DMS53 treated with DMSO at 0.1 percent for 48 hours (cell line): ENCODE measurements around the gene PRDM7.
"Not testable (repeated sequence)": the region's sequence is repeated elsewhere in the genome, so short reads cannot be mapped to it uniquely, and the experiment has no call there.

Experiments used
- DNase-seq: peaks from one replicate; lab custom pipeline; 2025; ENCODE audit not compliant: unreplicated experiment; lab: John Stamatoyannopoulos, UW

The PRDM7 gene

DNA sequence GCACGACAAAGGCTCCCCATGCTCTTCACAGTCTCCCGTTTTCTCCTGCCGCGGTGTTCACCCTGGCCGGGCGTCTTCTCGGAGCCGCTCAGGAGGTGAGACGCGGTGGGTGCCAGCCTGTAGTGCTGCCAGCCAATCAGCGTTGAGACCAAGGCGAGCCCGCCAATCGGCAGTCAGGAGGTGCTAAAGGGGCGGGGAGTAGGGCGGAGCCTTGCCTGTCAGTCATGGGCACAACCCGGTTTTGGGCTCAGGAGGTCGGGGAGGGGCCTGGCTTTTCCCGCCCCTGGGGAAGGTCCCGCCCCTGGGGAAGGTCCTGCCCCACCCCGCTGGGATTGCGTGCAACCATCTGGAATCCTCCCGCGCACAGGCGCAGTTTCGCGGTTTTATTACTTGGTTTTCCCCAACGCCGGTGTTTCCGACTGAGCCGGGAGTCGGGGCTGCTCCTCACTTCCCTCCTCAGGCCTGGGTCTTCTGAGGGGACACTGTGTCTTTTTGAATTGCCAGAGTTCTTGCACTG lies at the start of gene PRDM7:
PRDM7 (minus strand) TSS at position 92 of the 517 bp plus-strand sequence. CDS start 1,421 bp downstream, outside the sequence.
- DNase-seq, result peak; percentile 92

DNA sequence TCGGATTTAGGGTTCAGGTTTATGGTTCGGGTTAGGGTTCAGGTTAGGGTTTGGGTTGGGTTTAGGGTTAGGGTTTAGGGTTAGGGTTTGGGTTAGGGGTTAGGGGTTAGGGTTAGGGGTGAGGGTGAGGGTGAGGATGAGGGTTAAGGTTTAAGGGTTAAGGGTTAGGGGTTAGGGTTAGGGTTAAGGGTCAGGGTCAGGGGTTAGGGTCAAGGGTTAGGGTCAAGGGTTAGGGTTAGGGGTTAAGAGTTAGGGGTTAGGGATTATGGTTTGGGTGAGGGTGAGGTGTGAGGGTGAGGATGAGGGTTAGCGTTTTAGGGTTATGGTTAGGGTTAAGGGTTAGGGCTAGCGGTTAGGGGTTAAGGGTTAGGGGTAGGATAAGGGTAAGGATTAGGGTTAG lies 44.7 kb upstream of the PRDM7 start:
- DNase-seq, result not testable (repeated sequence)

DNA sequence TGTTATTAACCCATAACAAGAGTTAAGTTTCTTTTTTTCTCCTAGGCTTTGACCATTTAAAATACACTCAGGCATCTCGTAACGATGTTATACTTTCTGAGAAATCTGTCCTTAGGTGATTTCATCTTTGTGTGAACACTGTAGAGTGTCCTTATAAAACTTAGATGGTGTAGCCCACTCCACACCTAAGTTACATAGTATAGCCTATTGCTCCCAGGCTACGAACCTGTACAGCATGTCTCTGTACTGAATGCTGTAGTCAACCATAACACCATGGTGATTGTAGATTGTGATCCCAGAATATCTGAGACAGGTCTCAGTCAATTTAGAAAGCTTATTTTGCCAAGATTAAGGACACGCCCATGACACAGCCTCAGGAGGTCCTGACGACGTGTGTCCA lies 30.5 kb upstream of the PRDM7 start:
- DNase-seq, result not testable (repeated sequence)

DNA sequence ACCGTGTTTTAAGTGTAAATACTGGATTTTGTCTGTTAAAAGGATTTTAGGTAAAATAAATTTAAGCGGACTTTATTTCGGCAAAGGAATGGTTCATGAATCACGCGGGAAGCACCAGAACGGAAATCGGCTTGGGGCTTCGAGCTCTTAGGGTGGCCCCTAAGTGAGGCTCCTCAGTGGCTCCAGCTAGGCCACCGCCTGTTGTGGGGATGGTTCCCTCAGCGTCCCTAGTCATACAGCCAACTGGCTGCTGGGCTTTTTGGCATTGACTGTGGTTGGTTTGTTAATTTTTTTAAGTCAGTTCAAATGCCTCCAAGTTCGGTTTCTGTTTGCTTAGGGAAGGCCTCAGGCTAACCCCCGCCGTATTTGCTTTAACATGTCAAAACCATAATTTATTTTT lies 29.9 kb upstream of the PRDM7 start:
- not testable (repeated sequence) for DNase-seq

DNA sequence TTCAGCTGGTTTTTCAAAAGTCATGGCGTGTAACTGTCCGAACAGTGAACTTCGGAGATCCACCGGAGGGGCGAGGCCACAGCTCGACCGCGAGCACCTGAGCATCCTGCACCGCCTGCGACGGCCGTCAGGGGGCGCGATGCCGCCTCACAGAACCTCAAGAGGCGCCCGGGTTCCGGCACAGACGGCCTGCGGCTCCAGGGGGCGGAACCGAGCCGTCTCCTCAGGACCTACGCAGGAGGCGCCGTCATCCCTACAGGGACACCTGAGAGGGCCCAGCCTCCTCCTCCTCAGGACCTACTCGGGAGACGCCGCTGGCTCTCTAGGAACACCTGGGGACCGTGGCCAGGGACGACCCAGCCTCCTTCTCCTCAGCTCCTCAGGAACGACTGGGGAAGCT lies 29.1 kb upstream of the PRDM7 start:
- DNase-seq, result not testable (repeated sequence)

DNA sequence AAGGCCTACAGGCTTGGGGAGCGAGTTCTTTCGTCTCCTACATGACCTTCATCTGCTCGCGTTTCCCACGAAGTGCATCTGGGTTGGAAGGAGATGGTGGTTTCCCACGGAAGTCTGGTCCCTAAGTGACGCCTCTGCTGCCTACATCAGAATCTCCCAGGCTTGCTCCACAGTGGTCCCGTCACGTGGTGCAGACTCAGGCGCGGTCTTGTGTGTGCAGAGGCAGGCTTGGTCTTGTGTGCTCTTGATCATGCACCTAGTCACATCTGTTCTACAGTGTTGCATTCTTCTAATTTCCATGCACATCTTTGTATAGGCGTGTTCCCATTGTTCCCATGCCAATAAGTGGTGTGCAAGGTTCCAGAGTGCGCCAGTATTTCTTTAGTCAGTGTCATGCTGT lies 27.6 kb upstream of the PRDM7 start:
- not testable (repeated sequence) for DNase-seq

DNA sequence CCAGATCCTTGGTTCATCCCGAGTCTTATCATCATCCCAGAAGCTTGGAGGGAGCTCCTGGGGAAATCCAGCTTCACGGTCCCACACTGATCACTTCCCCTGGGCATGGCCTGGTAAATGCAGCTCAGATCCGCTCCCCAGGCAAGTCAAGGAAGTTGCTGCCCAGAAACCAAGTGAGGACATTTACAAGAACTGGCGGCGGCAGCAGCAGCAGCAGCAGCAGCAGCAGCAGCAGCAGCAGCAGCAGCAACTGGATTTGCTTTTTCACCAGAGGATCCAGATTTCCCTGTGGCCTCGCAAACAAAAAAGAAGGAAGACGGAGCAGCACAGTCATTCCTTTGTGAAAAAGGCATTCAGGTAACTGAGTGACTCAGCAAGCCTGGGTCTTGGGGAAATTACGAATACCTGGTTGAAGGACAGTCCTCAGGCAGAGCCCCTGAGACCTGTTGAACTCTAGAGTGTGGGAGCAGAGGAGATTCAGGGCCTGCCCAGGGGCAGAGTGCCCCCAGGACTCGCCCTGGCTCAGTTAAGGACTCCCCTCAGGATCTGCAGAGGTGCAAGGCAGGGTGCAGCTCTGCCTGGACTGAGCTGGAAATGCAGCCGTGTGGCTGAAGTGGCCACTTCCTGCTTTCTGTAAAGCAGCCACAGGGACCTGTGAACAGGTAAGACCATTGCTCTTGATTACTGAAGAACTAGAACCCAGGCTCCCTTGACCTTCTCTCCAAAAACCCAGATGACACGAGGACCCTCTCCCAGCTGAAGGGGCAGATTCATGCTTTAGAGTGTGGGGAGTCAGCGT lies 25.2 kb upstream of the PRDM7 start:
- not testable (repeated sequence) for DNase-seq

DNA sequence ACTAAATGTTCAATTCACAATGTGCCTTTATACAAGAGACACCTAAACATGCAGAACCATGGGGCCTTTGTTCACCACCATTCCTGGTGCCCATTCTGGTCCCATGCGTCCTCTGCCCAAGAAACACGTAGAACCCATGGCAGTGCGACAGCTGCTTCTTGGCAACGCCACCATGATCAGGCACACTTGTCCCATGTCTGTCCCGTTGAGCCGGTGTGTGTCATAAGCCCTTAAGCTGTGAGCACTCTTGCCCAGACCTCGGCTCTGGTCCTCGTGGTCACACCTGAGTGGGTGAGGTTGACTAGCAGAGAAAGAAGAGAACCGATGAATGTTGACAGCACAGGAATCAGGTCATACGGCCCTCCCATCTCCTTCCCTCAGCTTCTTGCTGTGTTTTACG lies 24.2 kb upstream of the PRDM7 start:
- not testable (repeated sequence) for DNase-seq

DNA sequence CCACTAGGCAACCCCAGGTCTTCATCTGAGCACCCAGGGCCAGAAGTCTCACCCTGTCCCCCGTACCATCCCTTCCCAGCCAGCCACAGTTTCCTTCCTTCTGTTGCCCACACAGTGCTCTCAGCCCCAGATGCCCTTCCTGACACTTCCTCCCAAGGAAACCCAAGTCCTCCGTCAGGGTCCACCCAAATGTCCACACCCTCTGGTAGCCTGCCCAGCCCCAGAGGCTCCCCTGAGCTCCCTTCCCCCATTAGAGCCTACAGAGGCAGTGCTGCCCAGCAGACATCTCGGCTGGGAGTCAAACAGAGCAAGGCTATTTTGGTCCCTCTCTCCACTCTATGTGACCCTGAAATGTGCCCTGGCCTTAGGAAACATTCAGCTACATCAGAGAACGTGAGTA lies 23.7 kb upstream of the PRDM7 start:
- DNase-seq, result not testable (repeated sequence)

DNA sequence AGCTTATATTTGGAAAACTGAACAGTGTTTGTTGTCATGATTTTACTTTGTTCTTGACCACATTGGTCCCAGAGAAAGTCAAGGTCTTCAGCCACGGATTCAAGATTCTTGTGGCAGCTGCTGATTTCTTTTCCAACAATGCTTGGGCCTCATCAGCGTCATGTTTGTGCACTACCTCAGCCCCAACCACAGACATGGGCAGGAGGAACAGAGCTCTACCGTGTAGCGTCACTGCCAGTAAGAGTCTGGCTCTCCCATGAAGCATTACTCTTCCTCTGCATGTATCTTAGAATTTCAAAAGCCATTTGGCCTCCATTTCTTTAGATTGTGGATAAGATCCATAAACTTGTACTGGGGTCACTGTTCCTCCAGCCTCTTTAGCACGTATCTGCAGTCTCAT lies 23.1 kb upstream of the PRDM7 start:
- not testable (repeated sequence) for DNase-seq

DNA sequence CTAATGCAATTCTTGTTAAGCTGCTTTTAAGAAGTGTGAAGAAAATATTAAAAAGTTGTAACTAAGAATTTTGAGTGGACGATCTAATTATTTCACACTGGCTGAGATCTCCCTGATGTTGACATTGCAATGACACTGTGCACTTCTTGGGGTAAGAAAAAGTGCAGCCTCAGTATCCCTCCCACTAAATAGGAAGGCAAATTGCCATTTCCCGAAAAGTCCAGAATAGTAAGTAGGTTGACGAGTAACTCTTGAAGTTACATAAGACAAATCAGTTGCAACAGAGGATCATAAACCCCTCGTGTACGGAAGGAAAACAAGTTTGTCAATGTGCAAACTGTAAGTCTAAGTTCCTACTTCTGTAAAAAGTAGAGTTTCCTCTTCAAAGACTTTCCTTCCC lies 21.8 kb upstream of the PRDM7 start:
- DNase-seq, result not testable (repeated sequence)

DNA sequence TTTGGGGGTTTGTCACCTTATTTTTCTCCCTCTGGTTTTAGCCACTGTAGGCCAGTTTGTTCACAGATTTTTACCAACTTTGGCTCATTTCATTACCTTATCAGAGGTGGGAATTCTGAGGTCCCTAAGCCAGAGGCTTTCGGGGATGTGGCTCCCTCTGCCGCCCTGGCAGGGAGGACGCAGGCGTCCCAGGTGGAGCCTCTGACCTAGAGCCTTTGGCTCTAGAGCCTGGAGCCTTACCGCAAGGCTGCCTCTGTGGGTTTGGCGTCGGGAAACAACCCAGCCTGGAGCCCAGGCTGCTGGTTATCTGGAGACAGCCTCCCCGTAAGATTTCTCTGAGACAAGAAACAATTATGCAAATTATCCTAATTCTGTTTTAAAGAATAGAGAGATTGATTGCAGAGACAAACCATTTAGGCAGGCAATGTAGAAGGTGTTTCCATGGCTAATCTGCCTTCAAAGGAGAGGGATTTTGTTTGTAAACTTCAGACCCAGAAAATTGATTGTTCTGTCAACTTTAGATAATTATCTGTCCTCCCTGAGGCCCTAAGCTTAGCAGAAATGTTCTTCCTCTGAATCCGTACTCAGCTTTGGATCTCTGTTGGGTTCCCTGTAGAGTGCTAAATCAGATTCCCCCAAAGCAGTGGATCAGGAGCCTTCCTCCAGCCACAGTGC lies 20.0 kb upstream of the PRDM7 start:
- DNase-seq, result not testable (repeated sequence)

DNA sequence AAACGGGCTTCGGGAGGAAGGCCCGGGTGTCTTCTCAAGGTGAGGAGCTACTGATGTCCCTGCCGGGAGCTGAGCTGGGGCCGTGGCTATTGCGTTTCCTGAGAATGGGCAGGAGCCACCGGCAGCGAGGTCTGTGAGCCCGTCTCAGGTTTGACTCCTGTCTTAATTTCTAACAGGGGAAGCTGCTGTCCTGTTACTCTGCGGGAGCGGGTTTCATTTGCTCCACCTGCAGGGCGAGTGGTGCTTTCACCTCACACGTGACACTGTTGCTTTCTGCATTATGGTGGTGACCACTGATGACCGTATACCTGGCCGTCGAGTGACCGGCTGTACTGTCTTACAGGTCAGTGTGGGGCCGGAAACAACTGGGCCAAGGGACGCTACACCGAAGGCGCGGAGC lies 17.7 kb upstream of the PRDM7 start:
- DNase-seq, result not testable (repeated sequence)

DNA sequence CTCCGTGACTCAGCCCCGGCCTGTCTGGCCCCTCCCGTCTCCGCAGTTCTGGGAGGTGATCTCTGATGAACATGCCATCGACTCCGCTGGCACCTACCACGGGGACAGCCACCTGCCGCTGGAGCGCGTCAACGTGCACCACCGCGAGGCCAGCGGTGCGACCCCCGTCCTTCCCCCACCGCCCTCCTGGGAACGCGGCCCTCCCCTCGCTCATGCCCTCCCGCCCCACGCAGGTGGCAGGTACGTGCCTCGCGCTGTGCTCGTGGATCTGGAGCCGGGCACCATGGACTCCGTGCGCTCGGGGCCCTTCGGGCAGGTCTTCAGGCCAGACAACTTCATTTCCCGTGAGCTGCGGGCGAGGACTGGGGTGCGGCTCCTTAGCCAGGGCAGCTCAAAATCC lies 17.2 kb upstream of the PRDM7 start:
- not testable (repeated sequence) for DNase-seq

DNA sequence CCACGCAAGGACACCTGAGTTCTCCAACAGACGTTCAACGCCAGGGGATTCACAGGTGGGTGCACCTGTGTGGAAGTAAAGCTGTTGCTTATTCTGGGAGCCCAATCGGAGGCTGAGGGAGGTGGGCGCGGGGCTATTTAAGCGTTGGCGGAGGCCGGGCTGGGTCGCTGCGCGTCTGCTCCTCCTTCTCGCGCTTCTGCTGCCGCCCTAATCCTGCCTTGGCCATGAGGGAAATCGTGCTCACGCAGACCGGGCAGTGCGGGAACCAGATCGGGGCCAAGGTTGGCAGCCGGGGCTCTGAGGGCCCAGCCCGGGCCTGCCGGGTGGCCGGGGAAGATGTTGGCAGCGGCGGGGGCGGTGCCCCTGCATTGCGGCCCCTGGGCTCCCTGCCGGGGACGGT lies 16.7 kb upstream of the PRDM7 start:
- DNase-seq, result not testable (repeated sequence)

DNA sequence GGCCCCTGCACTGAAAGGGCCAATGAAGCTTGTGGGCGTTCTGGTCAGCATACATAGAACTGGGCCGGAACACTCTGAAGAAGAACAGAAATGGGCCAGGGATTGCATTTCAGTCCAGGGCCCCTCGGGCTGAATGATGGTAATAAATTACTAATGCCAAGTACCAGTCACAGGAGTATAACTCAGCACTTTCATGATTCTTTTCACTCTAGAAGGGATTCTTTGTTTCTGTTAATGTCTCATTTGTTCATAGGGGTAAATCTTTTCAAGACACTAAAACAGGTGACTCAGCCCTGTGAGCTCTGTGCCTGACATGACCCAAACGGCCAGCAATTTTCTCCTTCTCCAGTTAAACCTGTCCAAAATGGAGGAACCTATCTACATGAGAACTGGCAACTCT lies 15.7 kb upstream of the PRDM7 start:
- DNase-seq, result not testable (repeated sequence)

DNA sequence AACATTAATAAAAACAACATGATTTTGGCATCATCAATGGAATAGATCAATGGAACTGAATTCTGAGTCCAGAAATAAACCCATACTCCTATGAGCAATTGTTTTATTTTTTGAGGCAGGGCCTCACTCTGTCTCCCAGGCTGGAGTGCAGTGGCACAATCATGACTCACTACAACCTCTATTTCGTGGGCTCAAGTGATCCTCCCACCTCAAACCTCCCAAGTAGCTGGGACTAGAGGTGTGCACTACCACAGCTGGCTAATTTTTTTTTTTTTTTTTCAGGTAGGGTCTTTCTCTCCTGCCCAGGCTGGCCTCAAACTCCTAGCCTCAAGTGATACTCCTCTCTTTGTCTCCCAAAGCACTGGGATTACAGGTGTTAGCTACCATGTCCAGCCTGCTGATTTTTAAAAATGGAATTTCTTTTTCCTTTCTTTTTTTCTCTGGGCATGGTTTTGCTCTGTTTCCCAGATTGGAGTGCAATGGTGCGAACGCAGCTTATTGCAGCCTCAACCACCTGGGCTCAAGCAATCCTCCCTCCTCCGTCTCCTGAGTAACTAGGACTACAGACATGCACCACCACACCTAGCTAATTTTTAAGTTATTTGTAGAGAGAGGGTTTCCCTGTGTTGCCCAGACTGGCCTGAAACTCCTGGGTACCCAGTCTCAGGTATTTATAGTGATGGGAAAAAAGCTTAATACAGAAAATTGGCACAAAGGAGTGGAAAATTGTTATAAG lies 7.3 kb upstream of the PRDM7 start:
- no peak for DNase-seq

DNA sequence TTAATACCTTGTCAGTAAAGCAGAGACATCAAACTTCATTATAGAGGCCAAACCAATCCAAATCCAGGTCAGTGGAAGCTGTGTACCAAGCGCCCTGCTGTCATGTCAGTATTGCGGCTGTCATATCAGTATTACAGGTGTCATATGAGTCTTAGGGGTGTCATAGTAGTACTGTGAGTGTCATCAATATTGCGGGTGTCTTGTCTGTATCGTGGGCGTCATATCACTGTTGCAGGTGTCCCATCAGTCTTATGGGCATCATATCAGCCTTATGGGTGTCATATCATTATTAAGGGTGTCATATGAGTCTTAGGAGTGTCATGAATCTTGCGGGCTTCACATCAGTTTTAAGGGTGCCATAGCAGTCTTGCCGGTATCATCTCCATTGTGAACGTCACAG lies 6.0 kb upstream of the PRDM7 start:
- no peak for DNase-seq

DNA sequence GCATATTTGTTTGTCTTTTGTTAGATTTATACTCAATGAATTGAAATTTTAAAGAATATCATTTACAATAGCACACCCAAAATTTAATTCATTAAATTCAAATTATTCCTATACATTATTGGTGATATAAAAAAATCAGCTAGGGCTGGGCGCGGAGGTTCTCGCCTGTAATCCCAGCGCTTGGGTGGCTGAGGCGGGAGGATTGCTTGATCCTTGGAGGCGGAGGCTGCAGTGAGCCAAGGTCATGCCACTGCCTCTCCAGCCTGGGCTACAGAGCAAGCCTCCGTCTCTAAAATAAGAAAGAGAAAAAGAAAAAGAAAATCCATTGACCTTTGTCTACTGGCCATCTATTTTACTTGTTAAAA lies 4.5 kb upstream of the PRDM7 start:
- DNase-seq, result no peak

DNA sequence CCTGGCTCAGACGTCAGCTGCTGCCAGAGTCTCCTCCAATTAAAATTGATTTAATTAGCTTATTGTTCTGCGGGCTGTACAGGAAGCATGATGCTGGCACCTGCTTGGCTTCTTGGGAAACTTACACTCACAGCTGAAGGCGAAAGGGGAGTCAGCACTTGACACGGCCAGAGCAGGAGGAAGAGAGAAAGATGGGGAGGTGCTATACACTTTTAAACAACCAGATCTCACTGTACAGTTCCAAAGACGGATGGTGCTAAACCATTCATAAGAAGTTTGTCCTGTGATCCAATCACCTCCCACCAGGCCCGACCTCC lies 1.4 kb upstream of the PRDM7 start:
- DNase-seq, result no peak

DNA sequence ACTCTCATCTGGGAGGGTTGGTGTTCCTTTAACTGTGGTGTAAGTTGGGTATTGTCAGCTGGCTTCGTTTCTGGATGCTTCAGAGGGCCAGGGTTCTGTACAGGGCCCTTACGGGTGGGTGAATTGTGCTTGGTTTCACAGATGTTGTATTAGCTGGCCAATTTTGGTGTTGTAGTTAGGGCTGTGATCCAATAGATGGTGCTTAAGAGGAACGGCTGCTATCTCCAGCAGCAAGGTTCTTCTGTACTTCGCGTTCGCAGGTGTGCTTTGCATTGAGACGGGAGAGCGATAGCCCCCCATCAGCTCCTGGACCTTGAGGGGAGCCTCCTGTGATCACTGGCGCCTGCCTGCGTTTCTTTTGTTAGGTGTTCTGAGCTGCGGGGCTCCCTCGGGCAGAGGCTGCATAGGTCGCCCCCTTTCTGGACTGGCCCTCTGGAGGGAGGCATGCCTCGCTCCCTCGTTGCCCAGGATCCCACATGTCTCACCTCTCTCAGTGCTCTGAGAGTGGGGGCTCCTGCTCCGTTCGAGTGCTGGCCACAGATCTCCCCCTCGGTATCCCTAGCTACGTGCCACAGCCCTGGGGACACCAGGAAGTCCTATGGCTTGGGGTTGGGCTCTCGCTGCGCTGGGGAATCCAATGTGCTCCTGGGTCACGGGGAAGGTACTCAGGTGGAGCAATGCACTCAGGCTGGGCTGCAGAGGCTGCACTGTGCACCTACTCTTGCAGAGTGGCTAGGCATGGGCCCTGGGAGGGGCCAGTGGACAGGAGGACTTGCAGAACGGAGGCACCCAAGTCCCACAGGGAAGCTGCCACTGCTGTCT lies 837 bp upstream of the PRDM7 start:
- DNase-seq, result peak; percentile 62
